HepG2 (cell line): ENCODE results near the gene UBE2H. TPM values are rescaled to one million over a fixed set of nuclear protein-coding genes. Genes with fewer than 3 reads are reported as not detected.

Experiments
- ATAC-seq: fragments of 200-7000 bp; cut with Tn5 transposase; 3 replicates; pipeline ENCODE4 v1.9.1; 2020; ENCODE audit warnings: mild to moderate bottlenecking, moderate library complexity
- BruUV-seq: library from RNA; stranded (reverse); fragments of 400-500 nt; replicated peaks from 2 replicates; lab custom pipeline; 2021; lab: Mats Ljungman, UMichigan
- CTCF ChIA-PET: fragments of 300-600 bp; formaldehyde crosslinking; extraction: SDS; loops from one replicate; lab custom pipeline; 2021; ENCODE audit warnings: low total read pairs, inconsistent platforms, low intra/inter-chr PET ratio; lab: Yijun Ruan, JAX
- POLR2A ChIA-PET: fragments of 350-600 bp; sonication (Branson Sonifier 250); formaldehyde crosslinking; loops from one replicate; lab custom pipeline; 2020; ENCODE audit warnings: antibody characterized with exemption, inconsistent platforms; lab: Yijun Ruan, JAX
- DNase-seq: peaks from one replicate; pipeline ENCODE4 v3.0.0-alpha.2; 2015; ENCODE audit warnings: low spot score
- FAIRE-seq: peaks from 3 replicates; lab custom pipeline; 2011; peaks lifted over from hg19 to GRCh38; lab: Jason Lieb, UNC
- H2AFZ ChIP-seq: one replicate; pipeline ENCODE4 v1.6.1; 2011; ENCODE audit warnings: low read length, inconsistent platforms
- H3K27ac ChIP-seq: fragments of 300-600 bp; 3 replicates; pipeline ENCODE4 v1.8.0; 2011; ENCODE audit warnings: mixed run types, mild to moderate bottlenecking, mixed read lengths, low read length, inconsistent platforms; ENCODE audit not compliant: insufficient read depth; ENCODE audit errors: extremely low read length
- H3K27me3 ChIP-seq, 2 experiments: fragments of 200-600 bp in 1 of 2; 2 replicates in 1 of 2; 3 replicates in 1 of 2; pipeline versions ENCODE4 v1.6.0 to v1.8.0; 2011; ENCODE audit warnings: low read length in 2 of 2, mild to moderate bottlenecking in 2 of 2, moderate library complexity in 2 of 2, inconsistent platforms in 1 of 2; ENCODE audit not compliant: insufficient read depth in 2 of 2, control insufficient read depth in 1 of 2
- H3K36me3 ChIP-seq, 2 experiments: fragments of 200-600 bp in 1 of 2; replicated peaks in 1 of 2; 2 replicates in 1 of 2; 3 replicates in 1 of 2; pipeline versions ENCODE4 v1.5.1 to v1.8.0; 2011; ENCODE audit warnings: low read length in 2 of 2, inconsistent platforms in 1 of 2; ENCODE audit not compliant: insufficient read depth in 2 of 2, control insufficient read depth in 1 of 2
- H3K4me1 ChIP-seq: 2 replicates; pipeline ENCODE4 v1.5.1; 2012; ENCODE audit warnings: low read length, inconsistent platforms; ENCODE audit not compliant: insufficient read depth
- H3K4me2 ChIP-seq: 2 replicates; pipeline ENCODE4 v1.6.0; 2011; ENCODE audit warnings: low read depth, low read length, inconsistent platforms
- H3K4me3 ChIP-seq, 3 experiments: fragments of 200-600 bp in 1 of 3; sonication (generic), shearing (Covaris generic) in 1 of 3; replicated peaks in 1 of 3; 2 replicates each; pipeline ENCODE4 v1.5.1; 2011 to 2016; ENCODE audit warnings: low read length in 3 of 3, inconsistent platforms in 2 of 3, low read depth in 2 of 3, mild to moderate bottlenecking in 2 of 3, control low read depth in 1 of 3, mixed read lengths in 1 of 3; ENCODE audit not compliant: insufficient read depth in 1 of 3
- H3K79me2 ChIP-seq: one replicate; pipeline ENCODE4 v1.6.1; 2011; ENCODE audit warnings: low read length, inconsistent platforms; ENCODE audit not compliant: insufficient read depth
- H3K9ac ChIP-seq: 2 replicates; pipeline ENCODE4 v1.6.0; 2011; ENCODE audit warnings: mild to moderate bottlenecking, low read depth, low read length, inconsistent platforms; ENCODE audit not compliant: insufficient read depth
- H3K9me3 ChIP-seq: 2 replicates; pipeline ENCODE4 v1.5.1; 2012; ENCODE audit warnings: mild to moderate bottlenecking, low read length
- H4K20me1 ChIP-seq: 2 replicates; pipeline ENCODE4 v1.6.0; 2011; ENCODE audit warnings: inconsistent platforms, mild to moderate bottlenecking, low read length, moderate library complexity; ENCODE audit not compliant: insufficient read depth
- ARID2 ChIP-seq: sonication (generic); formaldehyde crosslinking; IDR thresholded peaks from 2 replicates; pipeline ENCODE4 v1.8.1; 2022; ENCODE audit warnings: mild to moderate bottlenecking, missing genetic modification reagents, borderline replicate concordance
- EP300 ChIP-seq, 3 experiments: sonication (generic) in 1 of 3; formaldehyde crosslinking in 1 of 3; IDR thresholded peaks; 2 replicates each; pipeline versions ENCODE4 v1.5.1 to v1.6.1; 2011 to 2020; ENCODE audit warnings: low read depth in 2 of 3, low read length in 2 of 3, borderline replicate concordance in 1 of 3, improper control_type of control experiment in 1 of 3, mild to moderate bottlenecking in 1 of 3, missing genetic modification reagents in 1 of 3, moderate library complexity in 1 of 3
- HOXD1 ChIP-seq: sonication (generic); formaldehyde crosslinking; IDR thresholded peaks from 2 replicates; pipeline ENCODE4 v1.5.0; 2020; ENCODE audit warnings: missing genetic modification reagents
- KAT8 ChIP-seq: IDR thresholded peaks from 2 replicates; pipeline ENCODE4 v1.6.1; 2016; ENCODE audit warnings: missing genetic modification reagents, missing compliant biosample characterization
- MYNN ChIP-seq: sonication (generic); formaldehyde crosslinking; IDR thresholded peaks from 2 replicates; pipeline ENCODE4 v1.4.0; 2020; ENCODE audit warnings: mild to moderate bottlenecking, low read depth, missing genetic modification reagents
- NR1H2 ChIP-seq: sonication (generic); formaldehyde crosslinking; IDR thresholded peaks from 2 replicates; pipeline ENCODE4 v1.8.1; 2022; ENCODE audit warnings: low read depth, missing genetic modification reagents, borderline replicate concordance
- XRCC5 ChIP-seq: fragments of 200-400 bp; formaldehyde crosslinking; optimal IDR thresholded peaks from 2 replicates; pipeline ENCODE3; 2017; ENCODE audit warnings: mild to moderate bottlenecking, low read length
- ZC3H4 ChIP-seq: sonication (generic); formaldehyde crosslinking; IDR thresholded peaks from 2 replicates; pipeline ENCODE4 v1.4.0; 2020; ENCODE audit warnings: missing genetic modification reagents, borderline replicate concordance
- ZNF543 ChIP-seq: sonication (generic); formaldehyde crosslinking; IDR thresholded peaks from 2 replicates; pipeline ENCODE4 v1.4.0; 2020; ENCODE audit warnings: mild to moderate bottlenecking, missing genetic modification reagents
- ZNF672 ChIP-seq: sonication (generic); formaldehyde crosslinking; IDR thresholded peaks from 2 replicates; pipeline ENCODE4 v1.8.1; 2022; ENCODE audit warnings: missing genetic modification reagents
- ZNF737 ChIP-seq: sonication (generic); formaldehyde crosslinking; IDR thresholded peaks from 2 replicates; pipeline ENCODE4 v1.5.0; 2020; ENCODE audit warnings: missing genetic modification reagents, mild to moderate bottlenecking, borderline replicate concordance
- ZNF766 ChIP-seq: sonication (generic); formaldehyde crosslinking; IDR thresholded peaks from 2 replicates; pipeline ENCODE4 v1.5.0; 2020; ENCODE audit warnings: missing genetic modification reagents, borderline replicate concordance
- ZSCAN12 ChIP-seq: sonication (generic); formaldehyde crosslinking; IDR thresholded peaks from 2 replicates; pipeline ENCODE4 v1.9.0; 2021; ENCODE audit warnings: mild to moderate bottlenecking, missing genetic modification reagents
- WGBS: methylation state at CpG from one replicate; pipeline ENCODE4 v1.1.6; 2017; ENCODE audit warnings: low lambda C conversion rate; 5-methylcytosine and 5-hydroxymethylcytosine counted together
- in situ Hi-C: cut with HindIII; loops from 2 replicates; pipeline ENCODE4 v1.10.0; 2017; ENCODE audit warnings: low pct_unique_long_range_greater_than_20kb; ENCODE audit not compliant: extremely low pct_ligation_motif_present
- intact Hi-C: fragments of 100-400 bp; cut with micrococcal nuclease; formaldehyde crosslinking; loops from one replicate; pipeline ENCODE4 v1.10.0; 2022; ENCODE audit not compliant: unreplicated experiment
- polyA plus RNA-seq, 8 experiments: library from polyadenylated mRNA; depleted of rRNA in 3 of 8; stranded (reverse) in 7 of 8; unstranded in 1 of 8; fragments of >200 nt; fragmentation: Illumina TruSeq in 4 of 8; extraction: Trizol in 4 of 8; gene quantifications; 2 replicates each; pipeline versions ENCODE4 v1.2.1 to v1.2.3, GENCODE V29; 2011 to 2016; ENCODE audit warnings: low read depth in 4 of 8, missing spikeins in 1 of 8, mixed read lengths in 1 of 8; ENCODE audit not compliant: insufficient read depth in 1 of 8
- total RNA-seq, 5 experiments: library from RNA; depleted of rRNA; stranded (reverse); fragments of >200 nt; fragmentation: Illumina TruSeq; extraction: Trizol; gene quantifications; 2 replicates each; pipeline ENCODE4 v1.2.3, GENCODE V29; 2016; ENCODE audit warnings: low read depth in 1 of 5
- TF ChIP-seq, protein P1 (sequence below): sonication (generic); formaldehyde crosslinking; IDR thresholded peaks from 2 replicates; pipeline ENCODE4 v1.8.0; 2022; ENCODE audit warnings: low read depth, missing genetic modification reagents
- TF ChIP-seq, protein P2 (sequence below): sonication (generic); formaldehyde crosslinking; IDR thresholded peaks from 2 replicates; pipeline ENCODE4 v1.5.0; 2020; ENCODE audit warnings: missing genetic modification reagents, mild to moderate bottlenecking, borderline replicate concordance

Gene UBE2H
- total and polyA plus RNA-seq, 2 of the 13 experiments (the other 11 are each of a cell fraction or from before 2014, with no cell fraction given) = 15.5 to 40.1 TPM

DNA sequence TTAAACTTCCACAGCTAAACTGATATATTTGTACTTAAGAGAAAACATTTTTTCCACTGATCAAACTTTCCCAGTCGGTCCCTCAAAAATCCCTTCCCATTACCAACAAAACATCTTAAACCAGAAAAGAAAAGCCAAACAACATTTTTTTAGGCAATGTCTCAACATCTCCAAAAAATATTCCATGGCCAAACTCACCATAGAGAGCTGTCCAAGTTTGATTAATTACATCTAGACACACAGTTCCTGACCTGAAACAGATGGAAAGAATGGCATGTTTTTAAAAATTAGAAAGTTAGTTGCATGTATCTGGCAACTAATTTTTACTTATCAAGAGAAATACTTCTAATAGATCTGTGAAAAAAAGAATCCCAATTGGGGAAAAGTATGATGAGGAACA, 95.4 kb downstream of the UBE2H start:
- peaks cover 3% of the 10 kb centered on the region for H3K79me2 ChIP-seq
- FAIRE-seq = no peak
- H3K36me3 ChIP-seq = peaks cover 0 to 18% of the 10 kb centered on the region in 2 experiments; a peak in 4 of 5 replicates
- H3K27ac ChIP-seq = no peak overlapping the region
- in situ Hi-C loops = no loop called here
- peaks cover 21% of the 10 kb centered on the region; the same call in 1 of the 2 replicates for H4K20me1 ChIP-seq
- H3K9ac ChIP-seq = no peak overlapping the region
- H3K4me3 ChIP-seq = no peak overlapping the region
- intact Hi-C loops = no loop called here
- no peak for ATAC-seq
- ChIA-PET CTCF (no interaction called here), POLR2A (no interaction called here)
- no peaks in the 10 kb centered on the region for H3K4me1 ChIP-seq
- H3K9me3 ChIP-seq = no peaks in the 10 kb centered on the region
- WGBS = 97% methylated on average over 1 of the region's 1 CpG
- no TSS peak for BruUV-seq
- TF ChIP-seq ZNF543 (CRISPR knock-in tag) (no peak), ZNF766 (CRISPR knock-in tag) (no peak), ZC3H4 (no peak), ZNF672 (CRISPR knock-in tag) (no peak), MYNN (no peak), ZSCAN12 (CRISPR knock-in tag) (no peak), NR1H2 (CRISPR knock-in tag) (no peak), HOXD1 (CRISPR knock-in tag) (no peak), EP300 (IDR thresholded peaks at IDR 0.05; ENCODE audit: low read depth in 2 of 2, low read length in 2 of 2) (no peak), EP300 (CRISPR knock-in tag; IDR thresholded peaks at IDR 0.05; ENCODE audit: borderline replicate concordance) (no peak), KAT8 (no peak), XRCC5 (no peak), ZNF737 (no peak), ARID2 (CRISPR knock-in tag) (no peak)
- TF ChIP-seq, protein P1, sequence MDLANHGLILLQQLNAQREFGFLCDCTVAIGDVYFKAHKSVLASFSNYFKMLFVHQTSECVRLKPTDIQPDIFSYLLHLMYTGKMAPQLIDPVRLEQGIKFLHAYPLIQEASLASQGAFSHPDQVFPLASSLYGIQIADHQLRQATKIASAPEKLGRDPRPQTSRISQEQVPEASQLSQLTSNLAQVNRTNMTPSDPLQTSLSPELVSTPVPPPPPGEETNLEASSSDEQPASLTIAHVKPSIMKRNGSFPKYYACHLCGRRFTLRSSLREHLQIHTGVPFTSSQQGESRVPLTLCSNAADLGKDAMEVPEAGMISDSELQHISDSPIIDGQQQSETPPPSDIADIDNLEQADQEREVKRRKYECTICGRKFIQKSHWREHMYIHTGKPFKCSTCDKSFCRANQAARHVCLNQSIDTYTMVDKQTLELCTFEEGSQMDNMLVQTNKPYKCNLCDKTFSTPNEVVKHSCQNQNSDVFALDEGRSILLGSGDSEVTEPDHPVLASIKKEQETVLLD (CRISPR knock-in tag) = no peak
- TF ChIP-seq, protein P2, sequence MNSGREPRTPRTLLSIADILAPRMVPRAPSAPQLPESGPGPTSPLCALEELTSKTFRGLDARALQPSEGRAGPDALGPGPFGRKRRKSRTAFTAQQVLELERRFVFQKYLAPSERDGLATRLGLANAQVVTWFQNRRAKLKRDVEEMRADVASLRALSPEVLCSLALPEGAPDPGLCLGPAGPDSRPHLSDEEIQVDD (CRISPR knock-in tag) = no peak
- H3K4me2 ChIP-seq = no peak overlapping the region
- H2AFZ ChIP-seq = no peak overlapping the region
- DNase-seq = no peak
- H3K27me3 ChIP-seq = no peaks in the 10 kb centered on the region
